Measurements from ENCODE around the gene GPRC5C. TPM values are rescaled to one million over a fixed set of nuclear protein-coding genes. Genes with fewer than 3 reads are reported as not detected.

Gene GPRC5C
- total and polyA plus RNA-seq, 2 of the 13 experiments (the other 11 are each of a cell fraction or from before 2014, with no cell fraction given) = 85.6 to 300 TPM

DNA sequence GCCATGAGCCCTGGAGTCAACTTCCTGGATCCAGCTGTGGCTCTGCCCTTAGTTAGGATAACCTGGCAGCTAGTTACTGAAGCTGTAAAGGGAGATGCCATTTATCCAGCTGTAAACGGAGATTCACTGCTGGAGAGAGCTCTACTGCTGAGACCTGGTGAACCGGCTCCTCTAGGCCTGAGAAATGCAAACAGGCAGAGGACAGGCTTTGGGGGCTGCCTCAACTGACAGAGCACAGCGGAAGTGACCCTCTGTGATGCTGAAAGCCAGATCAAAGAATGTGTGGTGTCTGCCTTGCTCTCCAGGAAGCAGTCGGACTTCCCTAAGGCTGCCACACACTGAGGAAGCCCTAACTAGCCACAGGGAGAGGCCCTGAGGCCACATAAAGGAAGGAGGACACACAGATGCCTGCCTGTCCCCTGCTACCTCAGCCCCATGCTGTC lies 21.9 kb upstream of the GPRC5C start (continued):
- TF ChIP-seq, protein P1, sequence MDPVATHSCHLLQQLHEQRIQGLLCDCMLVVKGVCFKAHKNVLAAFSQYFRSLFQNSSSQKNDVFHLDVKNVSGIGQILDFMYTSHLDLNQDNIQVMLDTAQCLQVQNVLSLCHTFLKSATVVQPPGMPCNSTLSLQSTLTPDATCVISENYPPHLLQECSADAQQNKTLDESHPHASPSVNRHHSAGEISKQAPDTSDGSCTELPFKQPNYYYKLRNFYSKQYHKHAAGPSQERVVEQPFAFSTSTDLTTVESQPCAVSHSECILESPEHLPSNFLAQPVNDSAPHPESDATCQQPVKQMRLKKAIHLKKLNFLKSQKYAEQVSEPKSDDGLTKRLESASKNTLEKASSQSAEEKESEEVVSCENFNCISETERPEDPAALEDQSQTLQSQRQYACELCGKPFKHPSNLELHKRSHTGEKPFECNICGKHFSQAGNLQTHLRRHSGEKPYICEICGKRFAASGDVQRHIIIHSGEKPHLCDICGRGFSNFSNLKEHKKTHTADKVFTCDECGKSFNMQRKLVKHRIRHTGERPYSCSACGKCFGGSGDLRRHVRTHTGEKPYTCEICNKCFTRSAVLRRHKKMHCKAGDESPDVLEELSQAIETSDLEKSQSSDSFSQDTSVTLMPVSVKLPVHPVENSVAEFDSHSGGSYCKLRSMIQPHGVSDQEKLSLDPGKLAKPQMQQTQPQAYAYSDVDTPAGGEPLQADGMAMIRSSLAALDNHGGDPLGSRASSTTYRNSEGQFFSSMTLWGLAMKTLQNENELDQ (CRISPR knock-in tag; IDR thresholded peaks at IDR 0.05; ENCODE audit: borderline replicate concordance) = no peak
- TF ChIP-seq YY1 (IDR thresholded peaks at IDR 0.05; ENCODE audit: insufficient read depth, insufficient replicate concordance, low read depth, low read length) (no peak), RARA (CRISPR knock-in tag; IDR thresholded peaks at IDR 0.05) (peak; percentile 37; the same call in 1 of the 2 replicates), SALL1 (CRISPR knock-in tag; IDR thresholded peaks at IDR 0.05) (no peak), RAD51 (IDR thresholded peaks at IDR 0.05; ENCODE audit: borderline replicate concordance) (no peak), ZHX2 (IDR thresholded peaks at IDR 0.05; ENCODE audit: low read depth) (no peak), ZHX2 (CRISPR knock-in tag; IDR thresholded peaks at IDR 0.05; ENCODE audit: borderline replicate concordance) (no peak), MAFF (IDR thresholded peaks at IDR 0.05; ENCODE audit: low read depth, low read length) (no peak), ARID2 (CRISPR knock-in tag; IDR thresholded peaks at IDR 0.05; ENCODE audit: borderline replicate concordance) (no peak), GFI1 (CRISPR knock-in tag; IDR thresholded peaks at IDR 0.05; ENCODE audit: borderline replicate concordance) (no peak), ZNF224 (CRISPR knock-in tag; IDR thresholded peaks at IDR 0.05) (no peak), ZNF513 (CRISPR knock-in tag; conservative IDR thresholded peaks at IDR 0.05) (no peak), SCMH1 (CRISPR knock-in tag; IDR thresholded peaks at IDR 0.05; ENCODE audit: borderline replicate concordance) (no peak), MIER3 (CRISPR knock-in tag; IDR thresholded peaks at IDR 0.05; ENCODE audit: borderline replicate concordance) (no peak), PCBP2 (optimal IDR thresholded peaks at IDR 0.05; ENCODE audit: low read depth, low read length, poor library complexity, severe bottlenecking) (no peak), TOE1 (CRISPR knock-in tag; IDR thresholded peaks at IDR 0.05) (no peak)
- TF ChIP-seq, protein P2, sequence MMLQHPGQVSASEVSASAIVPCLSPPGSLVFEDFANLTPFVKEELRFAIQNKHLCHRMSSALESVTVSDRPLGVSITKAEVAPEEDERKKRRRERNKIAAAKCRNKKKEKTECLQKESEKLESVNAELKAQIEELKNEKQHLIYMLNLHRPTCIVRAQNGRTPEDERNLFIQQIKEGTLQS (CRISPR knock-in tag; IDR thresholded peaks at IDR 0.05) = no peak
- TF ChIP-seq, protein P3, sequence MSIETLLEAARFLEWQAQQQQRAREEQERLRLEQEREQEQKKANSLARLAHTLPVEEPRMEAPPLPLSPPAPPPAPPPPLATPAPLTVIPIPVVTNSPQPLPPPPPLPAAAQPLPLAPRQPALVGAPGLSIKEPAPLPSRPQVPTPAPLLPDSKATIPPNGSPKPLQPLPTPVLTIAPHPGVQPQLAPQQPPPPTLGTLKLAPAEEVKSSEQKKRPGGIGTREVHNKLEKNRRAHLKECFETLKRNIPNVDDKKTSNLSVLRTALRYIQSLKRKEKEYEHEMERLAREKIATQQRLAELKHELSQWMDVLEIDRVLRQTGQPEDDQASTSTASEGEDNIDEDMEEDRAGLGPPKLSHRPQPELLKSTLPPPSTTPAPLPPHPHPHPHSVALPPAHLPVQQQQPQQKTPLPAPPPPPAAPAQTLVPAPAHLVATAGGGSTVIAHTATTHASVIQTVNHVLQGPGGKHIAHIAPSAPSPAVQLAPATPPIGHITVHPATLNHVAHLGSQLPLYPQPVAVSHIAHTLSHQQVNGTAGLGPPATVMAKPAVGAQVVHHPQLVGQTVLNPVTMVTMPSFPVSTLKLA (IDR thresholded peaks at IDR 0.05) = no peak
- TF ChIP-seq, protein P4, sequence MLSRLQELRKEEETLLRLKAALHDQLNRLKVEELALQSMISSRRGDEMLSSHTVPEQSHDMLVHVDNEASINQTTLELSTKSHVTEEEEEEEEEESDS (CRISPR knock-in tag; IDR thresholded peaks at IDR 0.05; ENCODE audit: borderline replicate concordance) = no peak

Measured in HepG2 (cell line).